CD4-positive, alpha-beta memory T cell (primary cell): ENCODE data around the gene TSPYL1. TPM values are rescaled to one million over a fixed set of nuclear protein-coding genes. Genes with fewer than 3 reads are reported as not detected.

ENCODE experiments used
- polyA plus RNA-seq, 2 donors: library from polyadenylated mRNA; unstranded; fragments of 300-500 nt; fragmentation: Illumina TruSeq; gene quantifications; one replicate each; pipeline ENCODE4 v1.2.3, GENCODE V29; 2021
- total RNA-seq, 2 experiments: library from RNA; stranded (reverse); gene quantifications; one replicate each; pipeline ENCODE4 v1.2.3, GENCODE V29; 2021

The TSPYL1 gene
- total and polyA plus RNA-seq, 4 experiments from 2014 or later = 41.8 to 109 (median 84.4) TPM

Other genes starting within 250 kb of the TSPYL1 start
- not detected for gene FRK, start 219.0 kb downstream of the TSPYL1 start, total RNA-seq
- under 1 TPM in 1 of 2 donors, not detected in 1; 0.04 TPM for gene FRK, start 219.0 kb downstream of the TSPYL1 start, polyA plus RNA-seq
- 10 to 100 TPM; 50.5 to 51.9 TPM for gene NT5DC1, start 179.1 kb downstream of the TSPYL1 start, total RNA-seq
- 10 to 100 TPM; 64.8 to 78.4 TPM for gene NT5DC1, start 179.1 kb downstream of the TSPYL1 start, polyA plus RNA-seq
- not detected for gene COL10A1, start 153.8 kb downstream of the TSPYL1 start, total RNA-seq
- gene COL10A1, start 153.8 kb downstream of the TSPYL1 start, polyA plus RNA-seq = not detected
- 10 to 100 TPM; 22.3 to 23.0 TPM for gene TSPYL4, start 25.9 kb downstream of the TSPYL1 start, total RNA-seq
- gene TSPYL4, start 25.9 kb downstream of the TSPYL1 start, polyA plus RNA-seq = 10 to 100 TPM in 1 of 2 donors, 1 to 10 TPM in 1; 8.0 to 14.8 TPM
- 1 to 10 TPM; 6.0 to 9.0 TPM for gene DSE, start 91.0 kb upstream of the TSPYL1 start, total RNA-seq
- gene DSE, start 91.0 kb upstream of the TSPYL1 start, polyA plus RNA-seq = 1 to 10 TPM; 1.9 to 5.7 TPM
- 1 to 10 TPM; 2.4 to 3.0 TPM for gene CALHM6, start 181.4 kb upstream of the TSPYL1 start, total RNA-seq
- gene CALHM6, start 181.4 kb upstream of the TSPYL1 start, polyA plus RNA-seq = 100 to 1,000 TPM in 1 of 2 donors, 10 to 100 TPM in 1; 24.4 to 116 TPM
- not detected for gene CALHM5, start 231.7 kb upstream of the TSPYL1 start, total RNA-seq
- gene CALHM5, start 231.7 kb upstream of the TSPYL1 start, polyA plus RNA-seq = not detected